ENCODE data around the gene TMPRSS4.

Gene TMPRSS4

DNA sequence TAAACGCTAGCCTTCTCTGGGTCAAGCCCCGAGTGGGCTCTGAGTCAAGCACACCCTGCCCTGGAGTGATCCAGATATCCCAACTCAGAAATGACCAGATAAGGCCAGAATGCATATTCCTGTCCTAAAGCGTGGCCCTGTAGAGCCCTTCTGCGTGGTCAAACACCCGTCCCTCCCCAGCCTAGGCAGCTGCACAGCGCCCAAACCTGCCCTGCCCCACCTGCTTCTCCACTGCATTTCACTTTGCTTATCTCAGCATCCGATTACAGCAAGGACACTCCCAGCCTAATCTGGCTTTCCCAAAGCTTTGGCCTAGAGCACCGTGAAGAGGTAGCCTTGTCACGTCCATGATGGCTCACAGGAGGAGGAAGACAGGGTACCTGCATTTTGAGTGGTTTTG is 11.9 kb upstream of the TMPRSS4 start:
- Histone ChIP-seq H3K36me3 (no peaks in the 10 kb centered on the region), H3K9me3 (ENCODE audit: severe bottlenecking) (no peaks in the 10 kb centered on the region), H3K4me3 (ENCODE audit: low read depth, low read length) (no peak overlapping the region), H3K27ac (no peak overlapping the region), H3K27me3 (ENCODE audit: insufficient read depth, low read depth, severe bottlenecking) (no peaks in the 10 kb centered on the region)
- TF ChIP-seq CTCF (IDR thresholded peaks at IDR 0.05; ENCODE audit: low read depth, low read length) = no peak
- peak; percentile 43 for DNase-seq

GRCh38 chr11:118065384-118065783 is 11.5 kb upstream of the TMPRSS4 start:
- H3K36me3 ChIP-seq = no peaks in the 10 kb centered on the region
- H3K4me3 ChIP-seq (ENCODE audit: low read depth, low read length) = no peak overlapping the region
- no peaks in the 10 kb centered on the region for H3K27me3 ChIP-seq (ENCODE audit: insufficient read depth, low read depth, severe bottlenecking)
- no peak for DNase-seq
- no peak for TF ChIP-seq CTCF (IDR thresholded peaks at IDR 0.05; ENCODE audit: low read depth, low read length)
- H3K9me3 ChIP-seq (ENCODE audit: severe bottlenecking) = no peaks in the 10 kb centered on the region
- H3K27ac ChIP-seq = no peak overlapping the region

DNA sequence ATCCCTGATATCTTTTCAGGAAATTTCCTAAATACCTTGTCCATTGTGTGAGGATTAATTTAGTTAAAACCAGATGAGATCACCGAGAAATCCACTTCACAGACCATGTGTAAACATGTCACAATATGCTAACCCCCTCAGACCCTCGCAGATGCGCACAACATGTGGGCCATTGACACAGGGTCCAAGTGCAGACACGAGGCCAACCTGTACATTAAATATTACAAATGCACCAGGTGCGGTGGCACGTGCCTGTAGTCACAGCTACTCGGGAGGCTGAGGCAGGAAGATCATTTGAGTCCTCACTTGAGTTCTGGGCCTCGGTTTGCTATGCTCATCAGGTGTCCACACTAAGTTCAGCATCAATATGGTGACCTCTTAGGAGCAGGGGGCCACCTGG is 9.9 kb upstream of the TMPRSS4 start:
- no peaks in the 10 kb centered on the region for H3K9me3 ChIP-seq (ENCODE audit: severe bottlenecking)
- H3K36me3 ChIP-seq = no peaks in the 10 kb centered on the region
- TF ChIP-seq CTCF (IDR thresholded peaks at IDR 0.05; ENCODE audit: low read depth, low read length) = no peak

DNA sequence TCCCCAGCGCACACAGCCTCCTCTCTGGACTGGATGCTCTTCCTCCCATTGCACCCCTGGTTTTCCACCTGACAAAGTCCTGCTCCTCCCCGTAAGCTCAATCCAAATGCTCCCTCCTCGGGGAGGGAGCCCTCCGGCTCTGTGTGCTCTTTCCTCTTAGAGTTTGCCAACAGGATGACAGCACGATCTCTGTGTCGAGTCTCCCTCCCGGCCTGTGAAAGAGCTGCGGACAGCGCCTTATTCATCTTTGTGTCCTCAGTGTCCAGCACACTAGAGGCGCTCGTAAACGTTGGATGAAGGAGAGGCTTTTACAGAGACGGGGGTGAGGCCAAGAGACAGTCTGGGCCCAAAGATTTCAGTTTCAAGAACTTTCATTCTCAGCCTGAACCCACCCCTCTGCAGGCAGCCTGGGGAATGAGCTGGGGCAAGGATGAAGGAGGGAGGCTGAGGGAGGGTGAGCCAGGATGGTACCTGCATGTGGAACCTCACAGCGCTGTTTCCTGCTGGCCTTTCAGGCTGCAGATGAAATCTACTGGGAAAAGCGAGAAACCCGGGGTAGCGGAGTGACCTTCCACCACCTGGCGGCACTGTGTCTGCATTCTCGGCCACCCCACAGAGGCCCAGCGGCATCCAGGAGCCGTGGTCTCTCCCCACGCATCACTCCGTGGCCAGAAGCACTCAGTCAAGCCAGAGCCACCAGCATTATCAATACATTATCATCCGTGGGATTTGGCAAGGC is 8.5 kb upstream of the TMPRSS4 start:
- Histone ChIP-seq H3K36me3 (no peaks in the 10 kb centered on the region), H3K9me3 (ENCODE audit: severe bottlenecking) (no peaks in the 10 kb centered on the region)
- peak; percentile 44 for TF ChIP-seq CTCF (IDR thresholded peaks at IDR 0.05; ENCODE audit: low read depth, low read length)

More for the DNA sequence above, 9.9 kb upstream of the TMPRSS4 start:
- Histone ChIP-seq H3K27ac (no peak overlapping the region), H3K4me3 (ENCODE audit: low read depth, low read length) (no peak overlapping the region), H3K27me3 (ENCODE audit: insufficient read depth, low read depth, severe bottlenecking) (no peaks in the 10 kb centered on the region)
- DNase-seq = no peak

GRCh38 chr11:118068945-118069612 is 7.8 kb upstream of the TMPRSS4 start:
- H3K36me3 ChIP-seq = no peaks in the 10 kb centered on the region
- no peak for TF ChIP-seq CTCF (IDR thresholded peaks at IDR 0.05; ENCODE audit: low read depth, low read length)
- H3K27ac ChIP-seq = no peak overlapping the region
- DNase-seq = no peak
- no peak overlapping the region for H3K4me3 ChIP-seq (ENCODE audit: low read depth, low read length)
- H3K27me3 ChIP-seq (ENCODE audit: insufficient read depth, low read depth, severe bottlenecking) = no peaks in the 10 kb centered on the region
- no peaks in the 10 kb centered on the region for H3K9me3 ChIP-seq (ENCODE audit: severe bottlenecking)

More for the DNA sequence above, 8.5 kb upstream of the TMPRSS4 start:
- H3K4me3 ChIP-seq (ENCODE audit: low read depth, low read length) = no peak overlapping the region
- peak; percentile 42 for DNase-seq
- no peaks in the 10 kb centered on the region for H3K27me3 ChIP-seq (ENCODE audit: insufficient read depth, low read depth, severe bottlenecking)
- no peak overlapping the region for H3K27ac ChIP-seq

All from WERI-Rb-1 (cell line).